Choroid plexus epithelial cell (primary cell): ENCODE data around the gene SLC16A9.

Source experiments
- DNase-seq: peaks from one replicate; pipeline ENCODE4 v3.0.0-alpha.2; 2010; ENCODE audit warnings: low read depth
- H3K4me3 ChIP-seq: 2 replicates; pipeline ENCODE4 v1.5.1; 2011; ENCODE audit warnings: low read depth, mild to moderate bottlenecking, control low read depth, low read length, moderate library complexity
- CTCF ChIP-seq: conservative IDR thresholded peaks from 2 replicates; pipeline ENCODE4 v1.5.1; 2011; ENCODE audit warnings: low read depth, mild to moderate bottlenecking, control low read depth, inconsistent platforms, low read length, moderate library complexity

The SLC16A9 gene

GRCh38 chr10:59702347-59702746, 7.3 kb downstream of the SLC16A9 start:
- TF ChIP-seq CTCF = no peak
- H3K4me3 ChIP-seq = no peak overlapping the region
- no peak for DNase-seq

- H3K4me3 ChIP-seq = no peak overlapping the region
- no peak for DNase-seq
- TF ChIP-seq CTCF = no peak
Observed at GRCh38 chr10:59700709-59701108, 8.9 kb downstream of the SLC16A9 start.

- no peak for TF ChIP-seq CTCF
- H3K4me3 ChIP-seq = no peak overlapping the region
- no peak for DNase-seq
Observed at GRCh38 chr10:59698326-59698725, 11.3 kb downstream of the SLC16A9 start.

- no peak overlapping the region for H3K4me3 ChIP-seq
- DNase-seq = no peak
- TF ChIP-seq CTCF = no peak
Observed at GRCh38 chr10:59695637-59696036, 14.0 kb downstream of the SLC16A9 start.

GRCh38 chr10:59694936-59695335, 14.7 kb downstream of the SLC16A9 start:
- H3K4me3 ChIP-seq = no peak overlapping the region
- no peak for TF ChIP-seq CTCF
- DNase-seq = no peak

GRCh38 chr10:59692113-59692512, 17.5 kb downstream of the SLC16A9 start:
- TF ChIP-seq CTCF = no peak
- DNase-seq = no peak
- H3K4me3 ChIP-seq = no peak overlapping the region

GRCh38 chr10:59688921-59689351, 20.7 kb downstream of the SLC16A9 start:
- no peak for DNase-seq
- TF ChIP-seq CTCF = no peak

More at GRCh38 chr10:59688921-59689351, 20.7 kb downstream of the SLC16A9 start:
- no peak overlapping the region for H3K4me3 ChIP-seq
